ENCODE measurements around the gene TTC7B. TPM values are rescaled to one million over a fixed set of nuclear protein-coding genes. Genes with fewer than 3 reads are reported as not detected.

The TTC7B gene
- total RNA-seq, 1 experiment from 2014 or later, result 9.6 TPM

DNA sequence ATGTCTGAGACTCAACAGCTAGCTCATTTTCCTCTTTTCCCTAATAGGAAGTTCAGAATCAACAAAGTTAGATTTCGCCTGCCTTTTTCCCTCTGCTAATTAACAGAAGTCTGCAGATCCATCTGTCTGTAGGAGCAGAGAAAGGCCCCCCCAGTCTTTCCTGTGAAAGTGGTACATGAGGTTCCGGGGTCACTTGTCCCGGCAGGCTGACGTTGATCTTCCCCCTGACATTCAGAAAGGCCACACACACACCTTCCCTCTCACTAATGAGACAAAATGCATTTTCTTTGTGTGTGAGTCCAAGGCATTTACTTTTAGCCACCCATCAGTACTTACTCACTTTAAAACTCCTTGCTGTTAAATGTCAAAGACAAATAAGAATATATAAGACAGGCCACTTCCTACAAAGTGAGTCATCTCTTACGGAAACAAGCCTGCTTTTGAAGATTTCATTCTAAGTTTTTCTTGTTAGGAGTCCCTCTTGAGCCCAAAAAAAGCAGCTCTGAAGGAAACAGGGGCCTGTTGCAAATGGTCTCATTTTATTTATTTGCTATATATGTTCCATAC lies 138.7 kb downstream of the TTC7B start:
- DNase-seq, result no peak
- intact Hi-C loops (cut with micrococcal nuclease; ENCODE audit: unreplicated experiment), result no loop called here

DNA sequence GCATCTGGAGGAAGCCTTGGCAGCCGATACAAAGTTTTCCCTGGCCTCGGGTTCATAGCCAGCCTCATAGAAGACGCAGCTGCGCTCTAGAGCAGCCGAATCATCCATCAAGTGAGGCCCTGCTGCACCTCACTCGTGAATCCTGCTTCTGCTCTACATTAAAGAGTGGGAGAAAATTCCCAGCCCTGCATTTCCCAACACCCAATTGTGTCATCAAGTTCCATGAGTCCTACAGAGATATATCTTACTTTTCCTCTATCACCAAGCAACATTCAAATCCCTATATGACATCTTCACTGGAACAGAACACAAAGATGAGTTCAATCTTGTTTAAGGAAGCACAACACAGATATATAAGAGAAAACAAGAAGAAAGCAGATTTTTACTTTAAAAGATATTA lies 139.3 kb downstream of the TTC7B start:
- Mint-ChIP-seq H3K4me3 (ENCODE audit: low read depth, unreplicated experiment) (no peak overlapping the region), H3K36me3 (ENCODE audit: insufficient read depth, unreplicated experiment) (no peaks in the 10 kb centered on the region), H3K4me1 (ENCODE audit: low read depth, unreplicated experiment) (no peaks in the 10 kb centered on the region), H3K9me3 (ENCODE audit: low read depth, unreplicated experiment) (no peaks in the 10 kb centered on the region), H3K27ac (ENCODE audit: unreplicated experiment) (no peak overlapping the region), H3K27me3 (ENCODE audit: unreplicated experiment) (no peaks in the 10 kb centered on the region)
- DNase-seq, result no peak
- CTCF ChIA-PET, result no interaction called here
- TF ChIP-seq, protein P1, sequence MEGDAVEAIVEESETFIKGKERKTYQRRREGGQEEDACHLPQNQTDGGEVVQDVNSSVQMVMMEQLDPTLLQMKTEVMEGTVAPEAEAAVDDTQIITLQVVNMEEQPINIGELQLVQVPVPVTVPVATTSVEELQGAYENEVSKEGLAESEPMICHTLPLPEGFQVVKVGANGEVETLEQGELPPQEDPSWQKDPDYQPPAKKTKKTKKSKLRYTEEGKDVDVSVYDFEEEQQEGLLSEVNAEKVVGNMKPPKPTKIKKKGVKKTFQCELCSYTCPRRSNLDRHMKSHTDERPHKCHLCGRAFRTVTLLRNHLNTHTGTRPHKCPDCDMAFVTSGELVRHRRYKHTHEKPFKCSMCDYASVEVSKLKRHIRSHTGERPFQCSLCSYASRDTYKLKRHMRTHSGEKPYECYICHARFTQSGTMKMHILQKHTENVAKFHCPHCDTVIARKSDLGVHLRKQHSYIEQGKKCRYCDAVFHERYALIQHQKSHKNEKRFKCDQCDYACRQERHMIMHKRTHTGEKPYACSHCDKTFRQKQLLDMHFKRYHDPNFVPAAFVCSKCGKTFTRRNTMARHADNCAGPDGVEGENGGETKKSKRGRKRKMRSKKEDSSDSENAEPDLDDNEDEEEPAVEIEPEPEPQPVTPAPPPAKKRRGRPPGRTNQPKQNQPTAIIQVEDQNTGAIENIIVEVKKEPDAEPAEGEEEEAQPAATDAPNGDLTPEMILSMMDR (IDR thresholded peaks at IDR 0.05; ENCODE audit: unreplicated experiment), result no peak
- intact Hi-C loops (cut with micrococcal nuclease; ENCODE audit: unreplicated experiment), result no loop called here
- no TSS peak for BruUV-seq (replicated peaks)

More for the DNA sequence above, 138.7 kb downstream of the TTC7B start:
- H3K4me3 Mint-ChIP-seq (ENCODE audit: low read depth, unreplicated experiment), result no peak overlapping the region
- no peak overlapping the region for H3K27ac Mint-ChIP-seq (ENCODE audit: unreplicated experiment)
- no peaks in the 10 kb centered on the region for H3K4me1 Mint-ChIP-seq (ENCODE audit: low read depth, unreplicated experiment)
- TF ChIP-seq, protein P1 (IDR thresholded peaks at IDR 0.05; ENCODE audit: unreplicated experiment), result no peak
- H3K36me3 Mint-ChIP-seq (ENCODE audit: insufficient read depth, unreplicated experiment), result no peaks in the 10 kb centered on the region
- no peaks in the 10 kb centered on the region for H3K27me3 Mint-ChIP-seq (ENCODE audit: unreplicated experiment)
- CTCF ChIA-PET, result no interaction called here
- no peaks in the 10 kb centered on the region for H3K9me3 Mint-ChIP-seq (ENCODE audit: low read depth, unreplicated experiment)
- BruUV-seq (replicated peaks), result no TSS peak

- Mint-ChIP-seq H3K9me3 (ENCODE audit: low read depth, unreplicated experiment) (no peaks in the 10 kb centered on the region), H3K27me3 (ENCODE audit: unreplicated experiment) (no peaks in the 10 kb centered on the region), H3K27ac (ENCODE audit: unreplicated experiment) (no peak overlapping the region), H3K4me3 (ENCODE audit: low read depth, unreplicated experiment) (no peak overlapping the region), H3K36me3 (ENCODE audit: insufficient read depth, unreplicated experiment) (no peaks in the 10 kb centered on the region), H3K4me1 (ENCODE audit: low read depth, unreplicated experiment) (no peaks in the 10 kb centered on the region)
- intact Hi-C loops (cut with micrococcal nuclease; ENCODE audit: unreplicated experiment), result no loop called here
- TF ChIP-seq, protein P1 (IDR thresholded peaks at IDR 0.05; ENCODE audit: unreplicated experiment), result no peak
- CTCF ChIA-PET, result no interaction called here
- no TSS peak for BruUV-seq (replicated peaks)
- DNase-seq, result no peak
These were observed 139.9 kb downstream of the TTC7B start for GRCh38 chr14:90676356-90676755.

GRCh38 chr14:90675399-90675798 lies 140.8 kb downstream of the TTC7B start:
- no peak for DNase-seq
- Mint-ChIP-seq H3K27me3 (ENCODE audit: unreplicated experiment) (no peaks in the 10 kb centered on the region), H3K36me3 (ENCODE audit: insufficient read depth, unreplicated experiment) (no peaks in the 10 kb centered on the region), H3K4me1 (ENCODE audit: low read depth, unreplicated experiment) (no peaks in the 10 kb centered on the region), H3K27ac (ENCODE audit: unreplicated experiment) (no peak overlapping the region), H3K9me3 (ENCODE audit: low read depth, unreplicated experiment) (no peaks in the 10 kb centered on the region), H3K4me3 (ENCODE audit: low read depth, unreplicated experiment) (no peak overlapping the region)
- TF ChIP-seq, protein P1 (IDR thresholded peaks at IDR 0.05; ENCODE audit: unreplicated experiment), result no peak
- intact Hi-C loops (cut with micrococcal nuclease; ENCODE audit: unreplicated experiment), result no loop called here
- CTCF ChIA-PET, result no interaction called here
- BruUV-seq (replicated peaks), result no TSS peak

Data from Calu3 (cell line).